A673 (cell line): ENCODE data around the gene FLT4. TPM values are rescaled to one million over a fixed set of nuclear protein-coding genes. Genes with fewer than 3 reads are reported as not detected.

ENCODE experiments used
- BruUV-seq: library from RNA; stranded (reverse); fragments of 400-500 nt; replicated peaks from 2 replicates; lab custom pipeline; 2021; lab: Mats Ljungman, UMichigan
- CTCF ChIA-PET: fragments of 300-600 bp; sonication (Branson Sonifier 250); formaldehyde crosslinking; loops from one replicate; lab custom pipeline; 2022; ENCODE audit warnings: antibody characterized with exemption; lab: Charles Lee
- POLR2A ChIA-PET: fragments of 300-600 bp; sonication (Branson Sonifier 250); formaldehyde crosslinking; loops from one replicate; lab custom pipeline; 2022; ENCODE audit warnings: antibody characterized with exemption; ENCODE audit not compliant: low non-redundant PET; lab: Charles Lee
- DNase-seq: peaks from one replicate; pipeline ENCODE4 v3.0.0-alpha.2; 2015; ENCODE audit warnings: low spot score
- H3K27ac ChIP-seq: fragments of 200-600 bp; sonication (generic); 2 replicates; pipeline ENCODE4 v1.5.1; 2016; ENCODE audit warnings: mixed run types, low read depth, mild to moderate bottlenecking, mixed read lengths, antibody characterized with exemption, low read length; ENCODE audit not compliant: poor library complexity, severe bottlenecking
- H3K27me3 ChIP-seq: fragments of 200-600 bp; sonication (generic); replicated peaks from 2 replicates; pipeline ENCODE4 v1.6.1; 2017; ENCODE audit warnings: mixed run types, low read depth, mild to moderate bottlenecking, mixed read lengths, antibody characterized with exemption, low read length; ENCODE audit not compliant: insufficient read depth, poor library complexity
- H3K36me3 ChIP-seq: fragments of 200-600 bp; sonication (generic); 2 replicates; pipeline ENCODE4 v1.6.1; 2016; ENCODE audit warnings: mixed run types, mild to moderate bottlenecking, mixed read lengths, antibody characterized with exemption, low read length; ENCODE audit not compliant: insufficient read depth, poor library complexity, severe bottlenecking
- H3K4me1 ChIP-seq: fragments of 200-600 bp; sonication (generic); 2 replicates; pipeline ENCODE4 v1.6.1; 2017; ENCODE audit warnings: mixed run types, mild to moderate bottlenecking, mixed read lengths, antibody characterized with exemption, low read length; ENCODE audit not compliant: insufficient read depth, poor library complexity, severe bottlenecking
- H3K4me3 ChIP-seq: fragments of 200-600 bp; sonication (generic); 2 replicates; pipeline ENCODE4 v1.5.1; 2016; ENCODE audit warnings: low read depth, mixed run types, mild to moderate bottlenecking, mixed read lengths, low read length; ENCODE audit not compliant: poor library complexity, severe bottlenecking
- H3K9me3 ChIP-seq: fragments of 200-600 bp; sonication (generic); 2 replicates; pipeline ENCODE4 v1.6.1; 2016; ENCODE audit warnings: mixed run types, low read depth, mild to moderate bottlenecking, mixed read lengths, antibody characterized with exemption, low read length; ENCODE audit not compliant: poor library complexity, severe bottlenecking
- EZH2 ChIP-seq: fragments of 200-600 bp; sonication (generic); IDR thresholded peaks from 2 replicates; pipeline ENCODE4 v1.6.1; 2017; ENCODE audit warnings: borderline replicate concordance, low read depth, mild to moderate bottlenecking, mixed read lengths, antibody characterized with exemption, low read length; ENCODE audit not compliant: poor library complexity, severe bottlenecking
- intact Hi-C: fragments of 100-400 bp; cut with micrococcal nuclease; formaldehyde crosslinking; loops from one replicate; pipeline ENCODE4 v1.10.0; 2022; ENCODE audit not compliant: unreplicated experiment
- total RNA-seq: library from RNA; stranded (reverse); gene quantifications from 2 replicates; pipeline ENCODE4 v1.2.3, GENCODE V29; 2021
- TF ChIP-seq, protein P1 (sequence below): fragments of 300-800, 200-600 bp; sonication (generic); conservative IDR thresholded peaks from 2 replicates; pipeline ENCODE4 v1.5.1; 2017; ENCODE audit warnings: low read depth, mild to moderate bottlenecking, antibody characterized with exemption, low read length, moderate library complexity, mixed read lengths

Gene FLT4
- total RNA-seq, 1 experiment from 2014 or later = 8.6 TPM

GRCh38 chr5:180639287-180639686 lies 10.1 kb downstream of the FLT4 start:
- no TSS peak for BruUV-seq

DNA sequence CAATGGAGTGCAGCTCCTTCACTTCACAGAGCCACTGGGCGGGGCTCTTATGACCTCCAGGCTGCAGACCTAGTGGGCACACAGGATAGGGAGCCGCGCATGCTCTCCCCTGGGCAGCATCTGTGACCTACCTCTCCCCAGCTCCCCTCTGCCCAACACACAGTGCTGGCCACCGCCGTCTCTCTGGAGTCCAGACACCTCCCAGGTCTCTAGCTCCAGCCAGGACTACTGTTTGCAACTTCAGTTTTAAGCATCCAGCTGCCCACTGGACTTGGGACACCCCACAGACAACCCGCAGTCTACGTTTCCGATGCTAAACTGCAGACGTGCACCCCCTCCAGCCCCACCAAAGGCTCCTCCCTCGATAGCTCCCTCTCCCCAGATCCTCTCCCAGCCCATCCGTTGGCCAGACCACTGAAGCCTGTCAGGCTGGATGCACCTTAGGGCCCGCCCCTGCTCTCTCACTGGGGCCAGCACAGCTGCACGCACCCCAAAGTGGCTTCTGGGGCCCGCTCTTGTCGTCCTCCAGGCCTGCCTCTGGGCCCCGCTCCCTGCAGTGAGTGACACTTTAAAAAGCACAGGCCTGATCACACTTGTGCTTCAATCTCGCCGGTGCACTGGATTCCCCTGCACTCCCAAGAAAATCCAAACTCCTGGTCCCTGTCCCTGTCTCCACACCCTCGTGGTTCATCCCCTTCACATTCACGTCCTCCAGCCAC lies 11.3 kb downstream of the FLT4 start:
- intact Hi-C loops = no loop called here
- ChIA-PET POLR2A (no interaction called here), CTCF (interaction anchor here (0.5 kb wide), 1 partner anchor 124 kb away, joined by 4 read pairs; no protein-coding TSS in a partner anchor)
- Histone ChIP-seq H3K9me3 (no peaks in the 10 kb centered on the region), H3K36me3 (no peaks in the 10 kb centered on the region), H3K27me3 (no peaks in the 10 kb centered on the region), H3K4me3 (no peak overlapping the region), H3K4me1 (no peaks in the 10 kb centered on the region), H3K27ac (no peak overlapping the region)
- no TSS peak for BruUV-seq
- DNase-seq = no peak
- TF ChIP-seq, protein P1, sequence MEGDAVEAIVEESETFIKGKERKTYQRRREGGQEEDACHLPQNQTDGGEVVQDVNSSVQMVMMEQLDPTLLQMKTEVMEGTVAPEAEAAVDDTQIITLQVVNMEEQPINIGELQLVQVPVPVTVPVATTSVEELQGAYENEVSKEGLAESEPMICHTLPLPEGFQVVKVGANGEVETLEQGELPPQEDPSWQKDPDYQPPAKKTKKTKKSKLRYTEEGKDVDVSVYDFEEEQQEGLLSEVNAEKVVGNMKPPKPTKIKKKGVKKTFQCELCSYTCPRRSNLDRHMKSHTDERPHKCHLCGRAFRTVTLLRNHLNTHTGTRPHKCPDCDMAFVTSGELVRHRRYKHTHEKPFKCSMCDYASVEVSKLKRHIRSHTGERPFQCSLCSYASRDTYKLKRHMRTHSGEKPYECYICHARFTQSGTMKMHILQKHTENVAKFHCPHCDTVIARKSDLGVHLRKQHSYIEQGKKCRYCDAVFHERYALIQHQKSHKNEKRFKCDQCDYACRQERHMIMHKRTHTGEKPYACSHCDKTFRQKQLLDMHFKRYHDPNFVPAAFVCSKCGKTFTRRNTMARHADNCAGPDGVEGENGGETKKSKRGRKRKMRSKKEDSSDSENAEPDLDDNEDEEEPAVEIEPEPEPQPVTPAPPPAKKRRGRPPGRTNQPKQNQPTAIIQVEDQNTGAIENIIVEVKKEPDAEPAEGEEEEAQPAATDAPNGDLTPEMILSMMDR = no peak
- no peak for TF ChIP-seq EZH2

More at GRCh38 chr5:180639287-180639686, 10.1 kb downstream of the FLT4 start:
- Histone ChIP-seq H3K36me3 (no peaks in the 10 kb centered on the region), H3K4me3 (no peak overlapping the region), H3K4me1 (no peaks in the 10 kb centered on the region), H3K27me3 (no peaks in the 10 kb centered on the region), H3K9me3 (no peaks in the 10 kb centered on the region), H3K27ac (no peak overlapping the region)
- POLR2A ChIA-PET = no interaction called here
- CTCF ChIA-PET = no interaction called here
- no peak for DNase-seq
- no peak for TF ChIP-seq EZH2
- TF ChIP-seq, protein P1 = no peak
- intact Hi-C loops = no loop called here

GRCh38 chr5:180636403-180637075 lies 12.9 kb downstream of the FLT4 start:
- CTCF ChIA-PET = no interaction called here
- no TSS peak for BruUV-seq
- no peaks in the 10 kb centered on the region for H3K27me3 ChIP-seq
- POLR2A ChIA-PET = no interaction called here
- no peak for DNase-seq
- H3K27ac ChIP-seq = no peak overlapping the region
- intact Hi-C loops = no loop called here
- H3K4me1 ChIP-seq = no peaks in the 10 kb centered on the region
- H3K36me3 ChIP-seq = no peaks in the 10 kb centered on the region
- no peak overlapping the region for H3K4me3 ChIP-seq
- no peak for TF ChIP-seq EZH2
- H3K9me3 ChIP-seq = no peaks in the 10 kb centered on the region
